OCI-LY7 (cell line): ENCODE results near the gene VIPR2.

ENCODE experiments used
- EZH2phosphoT487 ChIP-seq: fragments of 200-600 bp; sonication (generic); IDR thresholded peaks from 2 replicates; pipeline ENCODE4 v1.6.1; 2018; ENCODE audit warnings: low read depth, borderline replicate concordance, mild to moderate bottlenecking, mixed run types, antibody characterized with exemption, low read length, moderate library complexity, mixed read lengths
- TF ChIP-seq, protein P1 (sequence below): fragments of 200-600 bp; sonication (generic); conservative IDR thresholded peaks from 2 replicates; pipeline ENCODE4 v1.5.1; 2014; ENCODE audit warnings: mild to moderate bottlenecking, antibody characterized with exemption, low read length, moderate library complexity, mixed read lengths

DNA sequence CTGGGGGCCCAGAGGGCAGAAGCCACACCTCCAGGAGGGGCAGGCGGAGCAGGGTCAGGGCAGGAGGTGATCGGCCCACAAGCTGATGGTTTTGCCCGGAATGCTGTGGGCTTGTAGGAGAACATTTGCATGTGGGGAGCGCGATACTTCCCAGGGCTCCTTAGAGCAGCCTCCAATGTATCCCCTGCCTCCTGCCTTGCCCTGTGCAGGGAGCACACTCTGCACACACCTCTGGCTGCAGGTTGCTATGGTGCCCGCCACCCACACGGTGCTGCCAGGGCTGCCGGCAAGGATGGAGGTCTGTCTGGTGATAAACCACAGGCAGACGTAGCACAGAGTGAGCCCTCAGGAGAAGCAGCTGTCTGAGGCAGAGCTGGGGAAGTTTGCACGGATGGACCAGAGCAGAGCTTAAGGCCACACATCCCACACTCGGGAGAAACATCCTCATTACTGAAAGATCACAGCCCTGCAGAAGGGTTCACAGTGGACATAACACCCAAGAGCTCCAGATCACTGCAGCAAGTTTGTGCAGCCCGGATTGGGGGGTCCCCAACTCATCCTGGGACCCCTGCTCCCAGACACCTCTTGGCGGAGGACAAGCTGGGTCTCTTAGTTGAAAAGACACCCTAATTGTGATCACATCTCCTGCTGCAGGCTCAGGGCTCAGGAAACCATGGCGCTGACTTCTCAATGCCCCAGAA is 41.8 kb downstream of the VIPR2 start:
- TF ChIP-seq, protein P1, sequence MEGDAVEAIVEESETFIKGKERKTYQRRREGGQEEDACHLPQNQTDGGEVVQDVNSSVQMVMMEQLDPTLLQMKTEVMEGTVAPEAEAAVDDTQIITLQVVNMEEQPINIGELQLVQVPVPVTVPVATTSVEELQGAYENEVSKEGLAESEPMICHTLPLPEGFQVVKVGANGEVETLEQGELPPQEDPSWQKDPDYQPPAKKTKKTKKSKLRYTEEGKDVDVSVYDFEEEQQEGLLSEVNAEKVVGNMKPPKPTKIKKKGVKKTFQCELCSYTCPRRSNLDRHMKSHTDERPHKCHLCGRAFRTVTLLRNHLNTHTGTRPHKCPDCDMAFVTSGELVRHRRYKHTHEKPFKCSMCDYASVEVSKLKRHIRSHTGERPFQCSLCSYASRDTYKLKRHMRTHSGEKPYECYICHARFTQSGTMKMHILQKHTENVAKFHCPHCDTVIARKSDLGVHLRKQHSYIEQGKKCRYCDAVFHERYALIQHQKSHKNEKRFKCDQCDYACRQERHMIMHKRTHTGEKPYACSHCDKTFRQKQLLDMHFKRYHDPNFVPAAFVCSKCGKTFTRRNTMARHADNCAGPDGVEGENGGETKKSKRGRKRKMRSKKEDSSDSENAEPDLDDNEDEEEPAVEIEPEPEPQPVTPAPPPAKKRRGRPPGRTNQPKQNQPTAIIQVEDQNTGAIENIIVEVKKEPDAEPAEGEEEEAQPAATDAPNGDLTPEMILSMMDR, result no peak
- no peak for TF ChIP-seq EZH2phosphoT487
